Panc1 (cell line): ENCODE data around the gene CLEC2L. TPM values are rescaled to one million over a fixed set of nuclear protein-coding genes. Genes with fewer than 3 reads are reported as not detected.

ENCODE experiments used
- ATAC-seq: fragments of 200-7000 bp; cut with Tn5 transposase; 2 replicates; pipeline ENCODE4 v1.9.1; 2020; ENCODE audit warnings: mild to moderate bottlenecking, moderate library complexity
- BruUV-seq: library from RNA; stranded (reverse); fragments of 400-500 nt; replicated peaks from 2 replicates; lab custom pipeline; 2021; lab: Mats Ljungman, UMichigan
- CTCF ChIA-PET: fragments of 300-600 bp; sonication (Branson Sonifier 250); formaldehyde crosslinking; loops from one replicate; lab custom pipeline; 2022; ENCODE audit warnings: antibody characterized with exemption; lab: Charles Lee
- POLR2A ChIA-PET: fragments of 300-600 bp; sonication (Branson Sonifier 250); formaldehyde crosslinking; loops from one replicate; lab custom pipeline; 2022; ENCODE audit warnings: antibody characterized with exemption; lab: Charles Lee
- DNase-seq: peaks from one replicate; pipeline ENCODE4 v3.0.0-alpha.2; 2010; ENCODE audit warnings: low read depth, low spot score
- H3K27ac ChIP-seq: 2 replicates; pipeline ENCODE4 v1.5.1; 2011; ENCODE audit warnings: mild to moderate bottlenecking, low read length, inconsistent platforms
- H3K27me3 ChIP-seq: fragments of 200-500 bp; sonication (Bioruptor generic); 2 replicates; pipeline ENCODE4 v1.6.0; 2014; ENCODE audit warnings: low read length, inconsistent platforms; ENCODE audit not compliant: control insufficient read depth, insufficient read depth
- H3K36me3 ChIP-seq: fragments of 200-500 bp; sonication (Bioruptor generic); 2 replicates; pipeline ENCODE4 v1.5.1; 2014; ENCODE audit warnings: inconsistent platforms, mild to moderate bottlenecking, low read length, moderate library complexity; ENCODE audit not compliant: control insufficient read depth, insufficient read depth
- H3K4me1 ChIP-seq: 2 replicates; pipeline ENCODE4 v1.5.1; 2011; ENCODE audit warnings: inconsistent platforms, mild to moderate bottlenecking, low read length, moderate library complexity; ENCODE audit not compliant: control insufficient read depth, insufficient read depth
- H3K4me3 ChIP-seq, 2 experiments: 2 replicates each; pipeline ENCODE4 v1.5.1; 2011 to 2012; ENCODE audit warnings: low read depth in 2 of 2, low read length in 2 of 2, mild to moderate bottlenecking in 2 of 2, inconsistent platforms in 1 of 2, moderate library complexity in 1 of 2
- H3K9me3 ChIP-seq: fragments of 200-500 bp; sonication (Bioruptor generic); 2 replicates; pipeline ENCODE4 v1.5.1; 2014; ENCODE audit warnings: low read depth, mild to moderate bottlenecking, inconsistent platforms, low read length, moderate library complexity; ENCODE audit not compliant: control insufficient read depth, insufficient read depth
- CTCF ChIP-seq: fragments of 450-650 bp; IDR thresholded peaks from 2 replicates; pipeline ENCODE4 v1.5.1; 2017; ENCODE audit warnings: mild to moderate bottlenecking
- POLR2AphosphoS5 ChIP-seq: IDR thresholded peaks from 2 replicates; pipeline ENCODE4 v1.6.1; 2012; ENCODE audit warnings: mild to moderate bottlenecking, low read depth, low read length, moderate library complexity
- REST ChIP-seq, 2 experiments: IDR thresholded peaks; 2 replicates each; pipeline ENCODE4 v1.6.1; 2011 to 2012; ENCODE audit warnings: low read depth in 2 of 2, control low read depth in 1 of 2, low read length in 1 of 2, mild to moderate bottlenecking in 1 of 2, moderate library complexity in 1 of 2; ENCODE audit not compliant: insufficient read depth in 1 of 2
- SIN3A ChIP-seq: IDR thresholded peaks from 2 replicates; pipeline ENCODE4 v1.6.1; 2012; ENCODE audit warnings: low read depth, mild to moderate bottlenecking, low read length, moderate library complexity, borderline replicate concordance; ENCODE audit not compliant: insufficient read depth
- TCF7L2 ChIP-seq: IDR thresholded peaks from 2 replicates; pipeline ENCODE4 v1.6.1; 2011; ENCODE audit warnings: mild to moderate bottlenecking, low read depth, low read length, inconsistent platforms
- in situ Hi-C: cut with HindIII; loops from 2 replicates; pipeline ENCODE4 v1.10.0; 2016; ENCODE audit warnings: low sequenced_read_pairs, low pct_unique_long_range_greater_than_20kb
- intact Hi-C: fragments of 100-400 bp; cut with micrococcal nuclease; formaldehyde crosslinking; loops from one replicate; pipeline ENCODE4 v1.10.0; 2022; ENCODE audit not compliant: unreplicated experiment
- total RNA-seq: library from RNA; stranded (reverse); gene quantifications from one replicate; pipeline ENCODE4 v1.2.1, GENCODE V29; 2021; ENCODE audit not compliant: unreplicated experiment

CLEC2L gene
- total RNA-seq, 1 experiment from 2014 or later = not detected

GRCh38 chr7:139541600-139542307 is 18.3 kb downstream of the CLEC2L start:
- TF ChIP-seq TCF7L2 (no peak), SIN3A (no peak), CTCF (no peak), REST (IDR thresholded peaks at IDR 0.05; ENCODE audit: insufficient read depth in 1 of 2, low read depth in 2 of 2, low read length in 1 of 2) (no peak), POLR2AphosphoS5 (no peak)
- intact Hi-C loops = no loop called here
- Histone ChIP-seq H3K36me3 (no peaks in the 10 kb centered on the region), H3K27me3 (no peaks in the 10 kb centered on the region), H3K27ac (no peak overlapping the region), H3K4me3 (no peak overlapping the region), H3K9me3 (no peaks in the 10 kb centered on the region), H3K4me1 (no peaks in the 10 kb centered on the region)
- ChIA-PET POLR2A (interaction anchor here (0.5 kb wide), 1 partner anchor 29 kb away, joined by 12 read pairs; no protein-coding TSS in a partner anchor), CTCF (no interaction called here)
- no peak for DNase-seq
- no TSS peak for BruUV-seq
- in situ Hi-C loops = no loop called here
- ATAC-seq = peak; percentile 23; the same call in 1 of the 2 replicates

GRCh38 chr7:139542308-139543151 is 19.0 kb downstream of the CLEC2L start:
- H3K27ac ChIP-seq = no peak overlapping the region
- TF ChIP-seq REST (IDR thresholded peaks at IDR 0.05; ENCODE audit: insufficient read depth in 1 of 2, low read depth in 2 of 2, low read length in 1 of 2) = no peak
- TF ChIP-seq CTCF = no peak
- TF ChIP-seq SIN3A = no peak
- TF ChIP-seq TCF7L2 = no peak
- no peak for TF ChIP-seq POLR2AphosphoS5
- H3K27me3 ChIP-seq = no peaks in the 10 kb centered on the region
- POLR2A ChIA-PET = no interaction called here
- intact Hi-C loops = no loop called here
- H3K36me3 ChIP-seq = no peaks in the 10 kb centered on the region
- in situ Hi-C loops = no loop called here
- CTCF ChIA-PET = no interaction called here
- no peaks in the 10 kb centered on the region for H3K9me3 ChIP-seq
- H3K4me1 ChIP-seq = no peaks in the 10 kb centered on the region
- ATAC-seq (peak; percentile 28; the same call in 1 of the 2 replicates), DNase-seq (no peak)
- no TSS peak for BruUV-seq
- no peak overlapping the region for H3K4me3 ChIP-seq
